Measurements from ENCODE around the gene APBA2. TPM values are rescaled to one million over a fixed set of nuclear protein-coding genes. Genes with fewer than 3 reads are reported as not detected.

Gene APBA2
- total RNA-seq, 4 donors from 2014 or later = 3.3 to 5.4 (median 4.5) TPM

DNA sequence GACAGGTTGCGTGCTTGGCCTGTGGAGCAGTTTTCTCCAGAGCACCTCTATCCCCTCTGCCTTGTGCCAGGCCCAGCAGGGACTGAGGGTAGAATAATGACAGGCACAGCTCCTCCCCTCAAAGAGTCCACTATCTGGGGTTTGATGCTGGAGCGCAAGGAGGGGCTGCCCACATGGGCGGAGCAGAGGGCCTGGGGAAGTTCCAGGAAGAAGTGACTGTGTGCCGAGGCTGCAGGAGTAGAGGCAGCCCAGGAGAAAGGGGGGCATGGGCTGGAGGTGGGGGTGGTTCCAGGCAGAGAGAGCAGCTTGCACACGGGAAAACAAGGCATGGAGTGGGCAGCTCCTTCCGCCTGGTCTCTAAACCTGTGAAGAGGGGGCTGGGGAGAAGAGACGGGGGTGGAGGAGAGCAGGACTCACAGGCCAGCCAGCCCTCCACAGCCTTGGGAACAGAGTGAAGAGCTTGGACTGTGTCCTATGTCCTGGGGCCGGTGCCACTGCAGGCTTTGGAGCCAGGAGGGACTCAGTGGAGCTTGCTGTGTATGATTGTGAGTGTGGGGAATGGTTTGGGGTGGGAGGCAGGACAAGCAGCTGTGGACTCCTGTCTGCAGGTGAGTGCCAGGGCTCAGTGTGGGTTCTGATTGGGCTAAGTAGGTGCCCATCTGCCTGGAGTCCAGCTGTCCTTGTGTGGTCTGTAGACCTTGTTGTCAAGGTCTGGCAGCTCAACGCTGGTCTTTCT lies 48.1 kb downstream of the APBA2 start:
- no peaks in the 10 kb centered on the region for H3K36me3 ChIP-seq
- H3K4me1 ChIP-seq = no peaks in the 10 kb centered on the region
- H3K27me3 ChIP-seq = no peaks in the 10 kb centered on the region
- 67 to 69% methylated on average over 9 of the region's 9 CpGs for WGBS, 2 donors
- DNase-seq (ENCODE audit: low spot score in 2 of 2) = no peak
- no peak for TF ChIP-seq POLR2A (IDR thresholded peaks at IDR 0.05)
- no peak for TF ChIP-seq EP300 (IDR thresholded peaks at IDR 0.05)
- TF ChIP-seq, protein P1, sequence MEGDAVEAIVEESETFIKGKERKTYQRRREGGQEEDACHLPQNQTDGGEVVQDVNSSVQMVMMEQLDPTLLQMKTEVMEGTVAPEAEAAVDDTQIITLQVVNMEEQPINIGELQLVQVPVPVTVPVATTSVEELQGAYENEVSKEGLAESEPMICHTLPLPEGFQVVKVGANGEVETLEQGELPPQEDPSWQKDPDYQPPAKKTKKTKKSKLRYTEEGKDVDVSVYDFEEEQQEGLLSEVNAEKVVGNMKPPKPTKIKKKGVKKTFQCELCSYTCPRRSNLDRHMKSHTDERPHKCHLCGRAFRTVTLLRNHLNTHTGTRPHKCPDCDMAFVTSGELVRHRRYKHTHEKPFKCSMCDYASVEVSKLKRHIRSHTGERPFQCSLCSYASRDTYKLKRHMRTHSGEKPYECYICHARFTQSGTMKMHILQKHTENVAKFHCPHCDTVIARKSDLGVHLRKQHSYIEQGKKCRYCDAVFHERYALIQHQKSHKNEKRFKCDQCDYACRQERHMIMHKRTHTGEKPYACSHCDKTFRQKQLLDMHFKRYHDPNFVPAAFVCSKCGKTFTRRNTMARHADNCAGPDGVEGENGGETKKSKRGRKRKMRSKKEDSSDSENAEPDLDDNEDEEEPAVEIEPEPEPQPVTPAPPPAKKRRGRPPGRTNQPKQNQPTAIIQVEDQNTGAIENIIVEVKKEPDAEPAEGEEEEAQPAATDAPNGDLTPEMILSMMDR (IDR thresholded peaks at IDR 0.05) = no peak
- H3K4me3 ChIP-seq = no peak overlapping the region
- peaks cover 0 to 21% (median 0%) of the 10 kb centered on the region in 4 donors for H3K9me3 ChIP-seq
- no peak overlapping the region for H3K27ac ChIP-seq

DNA sequence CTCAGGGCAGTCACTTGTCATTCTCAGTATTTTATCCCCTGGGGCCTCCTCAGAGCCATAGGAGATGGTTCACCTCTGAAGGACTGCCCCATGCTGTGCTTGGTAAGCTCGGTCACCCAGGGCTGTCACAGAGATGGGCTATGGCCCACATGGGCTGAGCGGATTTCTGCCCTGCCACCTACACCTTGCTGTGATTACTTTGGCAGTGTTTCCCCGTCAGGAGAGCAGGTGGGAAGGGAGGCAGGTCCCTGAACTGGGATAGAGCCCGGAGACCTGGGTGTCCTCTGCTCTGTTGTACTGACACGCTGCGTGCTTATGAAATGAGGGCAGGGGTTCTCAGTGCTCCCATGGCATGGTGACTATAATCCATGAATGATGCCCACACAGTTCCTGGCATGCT lies 48.9 kb downstream of the APBA2 start:
- H3K27ac ChIP-seq = no peak overlapping the region
- peaks cover 0 to 21% (median 0%) of the 10 kb centered on the region in 4 donors for H3K9me3 ChIP-seq
- 93 to 96% methylated on average over 6 of the region's 6 CpGs for WGBS, 2 donors
- H3K4me1 ChIP-seq = no peaks in the 10 kb centered on the region
- DNase-seq (ENCODE audit: low spot score in 2 of 2) = no peak
- H3K27me3 ChIP-seq = no peaks in the 10 kb centered on the region
- TF ChIP-seq EP300 (IDR thresholded peaks at IDR 0.05) = no peak
- no peak for TF ChIP-seq POLR2A (IDR thresholded peaks at IDR 0.05)
- TF ChIP-seq, protein P1 (IDR thresholded peaks at IDR 0.05) = no peak
- H3K4me3 ChIP-seq = no peak overlapping the region
- no peaks in the 10 kb centered on the region for H3K36me3 ChIP-seq

DNA sequence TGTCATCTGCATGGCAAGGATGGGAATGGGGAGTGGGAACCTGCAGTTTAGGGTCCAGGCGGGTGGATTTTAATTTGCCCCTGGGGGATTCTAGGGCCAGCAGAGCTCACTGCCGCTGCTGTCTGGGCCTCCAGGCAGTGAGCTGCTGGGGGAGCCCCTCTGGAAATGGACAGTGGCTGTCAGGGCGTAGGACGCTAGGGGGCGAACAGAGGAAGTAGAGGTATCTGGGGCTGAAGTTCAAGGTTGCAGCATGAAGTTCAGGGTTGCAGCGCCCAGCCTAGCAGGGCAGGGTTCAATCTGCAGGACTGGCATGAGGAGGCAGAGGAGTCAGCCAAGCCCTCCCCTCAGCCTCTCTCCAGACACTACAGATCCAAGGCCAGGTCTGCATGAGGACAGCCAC lies 49.5 kb downstream of the APBA2 start:
- Histone ChIP-seq H3K4me3 (no peak overlapping the region), H3K9me3 (peaks cover 0 to 21% (median 0%) of the 10 kb centered on the region in 4 donors), H3K27me3 (no peaks in the 10 kb centered on the region), H3K36me3 (no peaks in the 10 kb centered on the region), H3K27ac (no peak overlapping the region), H3K4me1 (no peaks in the 10 kb centered on the region)
- no peak for TF ChIP-seq EP300 (IDR thresholded peaks at IDR 0.05)
- no peak for TF ChIP-seq POLR2A (IDR thresholded peaks at IDR 0.05)
- TF ChIP-seq, protein P1 (IDR thresholded peaks at IDR 0.05) = no peak
- DNase-seq (ENCODE audit: low spot score in 2 of 2) = no peak
- 59 to 69% methylated on average over 6 of the region's 6 CpGs for WGBS, 2 donors

DNA sequence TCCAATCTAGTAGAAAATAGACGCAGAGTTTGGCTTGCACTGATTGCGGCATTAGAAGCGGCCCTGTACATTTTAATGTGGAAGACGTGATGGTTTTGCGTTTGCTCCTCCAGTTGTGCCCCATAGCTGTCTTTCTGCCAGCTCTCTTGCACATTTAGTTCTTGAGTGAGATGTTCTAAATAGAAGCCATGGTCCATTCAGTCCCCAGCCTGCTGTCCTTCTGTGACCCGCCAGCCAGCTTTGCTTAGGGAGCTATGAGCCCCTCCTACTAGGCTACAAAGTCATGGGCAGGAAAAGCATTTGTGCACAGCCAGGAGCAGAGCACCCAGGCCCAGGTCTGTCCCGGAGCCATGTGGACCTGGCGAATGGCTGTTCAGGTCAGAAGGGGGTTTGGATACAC lies 50.3 kb downstream of the APBA2 start:
- TF ChIP-seq, protein P1 (IDR thresholded peaks at IDR 0.05) = no peak
- TF ChIP-seq POLR2A (IDR thresholded peaks at IDR 0.05) (no peak), EP300 (IDR thresholded peaks at IDR 0.05) (no peak)
- no peak overlapping the region for H3K4me3 ChIP-seq
- 71 to 78% methylated on average over 8 of the region's 8 CpGs for WGBS, 2 donors
- no peak for DNase-seq (ENCODE audit: low spot score in 2 of 2)
- H3K36me3 ChIP-seq = no peaks in the 10 kb centered on the region
- H3K27ac ChIP-seq = no peak overlapping the region
- H3K9me3 ChIP-seq = peaks cover 0 to 21% (median 0%) of the 10 kb centered on the region in 4 donors
- H3K27me3 ChIP-seq = no peaks in the 10 kb centered on the region
- no peaks in the 10 kb centered on the region for H3K4me1 ChIP-seq

DNA sequence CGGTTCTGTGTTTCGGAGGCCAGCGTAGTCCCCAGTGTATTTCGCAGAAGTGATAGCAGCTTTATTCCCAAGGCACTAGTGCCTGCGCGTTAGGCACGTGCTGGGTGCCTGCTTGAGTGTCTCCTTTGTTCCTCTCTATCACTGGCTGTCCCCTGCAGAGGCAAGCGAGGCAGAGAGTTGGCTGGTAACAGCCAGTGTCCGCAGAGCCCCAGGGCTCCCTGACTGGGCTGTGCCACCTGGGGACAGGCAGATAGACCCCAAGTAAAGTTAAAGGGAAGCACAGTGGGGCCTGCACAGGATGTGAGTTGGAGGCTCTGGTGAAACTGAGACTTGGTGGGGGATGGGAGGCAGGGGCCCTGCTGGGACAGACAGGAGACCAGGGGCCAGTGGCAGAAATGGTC lies 50.7 kb downstream of the APBA2 start:
- no peaks in the 10 kb centered on the region for H3K36me3 ChIP-seq
- no peak overlapping the region for H3K4me3 ChIP-seq
- H3K9me3 ChIP-seq = peaks cover 0 to 21% (median 0%) of the 10 kb centered on the region in 4 donors
- no peaks in the 10 kb centered on the region for H3K27me3 ChIP-seq
- no peaks in the 10 kb centered on the region for H3K4me1 ChIP-seq
- 69 to 75% methylated on average over 9 of the region's 9 CpGs for WGBS, 2 donors
- no peak for TF ChIP-seq EP300 (IDR thresholded peaks at IDR 0.05)
- TF ChIP-seq, protein P1 (IDR thresholded peaks at IDR 0.05) = no peak
- TF ChIP-seq POLR2A (IDR thresholded peaks at IDR 0.05) = no peak
- no peak for DNase-seq (ENCODE audit: low spot score in 2 of 2)
- H3K27ac ChIP-seq = no peak overlapping the region

All from tibial nerve (tissue), 4 donors.